Endothelial cell of umbilical vein (primary cell): Measurements from ENCODE around the gene KRTAP19-3. TPM values are rescaled to one million over a fixed set of nuclear protein-coding genes. Genes with fewer than 3 reads are reported as not detected.

Source experiments
- BruUV-seq: library from RNA; stranded (reverse); fragments of 400-500 nt; replicated peaks from 2 replicates; lab custom pipeline; 2021; lab: Mats Ljungman, UMichigan
- CTCF ChIA-PET: fragments of 300-600, 350-600 bp; sonication (Branson Sonifier 250); formaldehyde crosslinking; loops from one replicate; lab custom pipeline; 2021; ENCODE audit warnings: antibody characterized with exemption, inconsistent platforms; lab: Charles Lee
- POLR2A ChIA-PET: fragments of 300-600, 350-600 bp; sonication (Branson Sonifier 250); formaldehyde crosslinking; loops from one replicate; lab custom pipeline; 2021; ENCODE audit warnings: antibody characterized with exemption, inconsistent platforms; lab: Charles Lee
- DNase-seq: peaks from one replicate; pipeline ENCODE4 v3.0.0-alpha.2; 2011; ENCODE audit warnings: low read depth, low spot score
- FAIRE-seq: peaks from 2 replicates; lab custom pipeline; 2011; peaks lifted over from hg19 to GRCh38; lab: Jason Lieb, UNC
- H2AFZ ChIP-seq: 2 replicates; pipeline ENCODE4 v1.6.0; 2012; ENCODE audit warnings: low read depth, low read length, control low read depth, inconsistent platforms
- H3K27ac ChIP-seq: 2 replicates; pipeline ENCODE4 v1.5.1; 2011; ENCODE audit warnings: low read depth, mild to moderate bottlenecking, control low read depth, low read length, moderate library complexity; ENCODE audit not compliant: insufficient read depth
- H3K27me3 ChIP-seq, 2 experiments: 2 replicates each; pipeline versions ENCODE4 v1.6.0 to v1.6.1; 2011; ENCODE audit warnings: low read length in 2 of 2, mixed read lengths in 1 of 2; ENCODE audit not compliant: control insufficient read depth in 2 of 2, insufficient read depth in 2 of 2
- H3K36me3 ChIP-seq, 2 experiments: 2 replicates in 1 of 2; 3 replicates in 1 of 2; pipeline ENCODE4 v1.5.1; 2011; ENCODE audit warnings: low read length in 2 of 2, mild to moderate bottlenecking in 1 of 2, moderate library complexity in 1 of 2; ENCODE audit not compliant: control insufficient read depth in 2 of 2, insufficient read depth in 2 of 2; ENCODE audit errors: extremely low read depth in 1 of 2
- H3K4me1 ChIP-seq: 3 replicates; pipeline ENCODE4 v1.5.1; 2011; ENCODE audit warnings: mild to moderate bottlenecking, low read length; ENCODE audit not compliant: control insufficient read depth, insufficient read depth; ENCODE audit errors: extremely low read depth
- H3K4me2 ChIP-seq: 2 replicates; pipeline ENCODE4 v1.6.1; 2011; ENCODE audit warnings: low read length, control low read depth, mixed read lengths; ENCODE audit not compliant: insufficient read depth
- H3K4me3 ChIP-seq, 3 experiments: fragments of 200-600 bp in 1 of 3; sonication (generic), shearing (Covaris generic) in 1 of 3; replicated peaks in 1 of 3; 2 replicates each; pipeline ENCODE4 v1.5.1; 2011 to 2016; ENCODE audit warnings: control low read depth in 3 of 3, low read length in 3 of 3, mild to moderate bottlenecking in 2 of 3, inconsistent platforms in 1 of 3, low read depth in 1 of 3, moderate library complexity in 1 of 3; ENCODE audit not compliant: insufficient read depth in 1 of 3
- H3K79me2 ChIP-seq: 2 replicates; pipeline ENCODE4 v1.6.0; 2012; ENCODE audit warnings: low read length, inconsistent platforms; ENCODE audit not compliant: control insufficient read depth, insufficient read depth
- H3K9ac ChIP-seq: replicated peaks from 2 replicates; pipeline ENCODE3; 2011; ENCODE audit warnings: low read length, control low read depth; ENCODE audit not compliant: insufficient read depth; ENCODE audit errors: extremely low read depth
- H3K9me1 ChIP-seq: replicated peaks from 3 replicates; pipeline ENCODE4 v1.6.0; 2011; ENCODE audit warnings: mild to moderate bottlenecking, low read length; ENCODE audit not compliant: control insufficient read depth, insufficient read depth; ENCODE audit errors: extremely low read depth
- H3K9me3 ChIP-seq: replicated peaks from 2 replicates; pipeline ENCODE4 v1.5.1; 2012; ENCODE audit warnings: low read length, inconsistent platforms; ENCODE audit not compliant: control insufficient read depth, insufficient read depth
- H4K20me1 ChIP-seq: replicated peaks from 2 replicates; pipeline ENCODE3; 2011; ENCODE audit warnings: mild to moderate bottlenecking, low read length; ENCODE audit not compliant: control insufficient read depth, insufficient read depth; ENCODE audit errors: extremely low read depth
- EZH2 ChIP-seq: IDR thresholded peaks from 2 replicates; pipeline ENCODE4 v1.6.1; 2012; ENCODE audit warnings: borderline replicate concordance, low read depth, mild to moderate bottlenecking, moderate library complexity, low read length, inconsistent platforms; ENCODE audit not compliant: severe bottlenecking
- FOS ChIP-seq: IDR thresholded peaks from 2 replicates; pipeline ENCODE4 v1.6.1; 2011; ENCODE audit warnings: mild to moderate bottlenecking, low read length, moderate library complexity, borderline replicate concordance; ENCODE audit not compliant: insufficient read depth
- GATA2 ChIP-seq: IDR thresholded peaks from 2 replicates; pipeline ENCODE4 v1.7.0; 2011; ENCODE audit warnings: low read depth, mild to moderate bottlenecking, moderate library complexity, mixed read lengths, low read length; ENCODE audit not compliant: insufficient read length, insufficient read depth
- JUN ChIP-seq: IDR thresholded peaks from 2 replicates; pipeline ENCODE4 v1.6.1; 2011; ENCODE audit warnings: borderline replicate concordance, low read depth; ENCODE audit not compliant: insufficient read length, insufficient read depth
- MYC ChIP-seq: IDR thresholded peaks from one replicate; pipeline ENCODE4 v1.6.1; 2011; ENCODE audit warnings: mild to moderate bottlenecking, low read depth, low read length
- POLR2A ChIP-seq: IDR thresholded peaks from 2 replicates; pipeline ENCODE4 v1.6.1; 2012; ENCODE audit warnings: low read depth, mild to moderate bottlenecking, control low read depth, low read length
- POLR2AphosphoS5 ChIP-seq: IDR thresholded peaks from 2 replicates; pipeline ENCODE4 v1.6.1; 2012; ENCODE audit warnings: low read depth, mild to moderate bottlenecking, control low read depth, low read length, moderate library complexity; ENCODE audit not compliant: insufficient read depth
- dilution Hi-C: fragments of 300-500 bp; cut with MboI; formaldehyde crosslinking; loops from one replicate; pipeline ENCODE4 v1.15.0; 2019; ENCODE audit warnings: low sequenced_read_pairs; ENCODE audit not compliant: extremely low pct_ligation_motif_present
- intact Hi-C: fragments of 100-400 bp; cut with micrococcal nuclease; formaldehyde crosslinking; loops from one replicate; pipeline ENCODE4 v1.10.0; 2022
- polyA plus RNA-seq, 4 experiments: library from polyadenylated mRNA; depleted of rRNA in 3 of 4; stranded (reverse) in 3 of 4; unstranded in 1 of 4; fragments of >200 nt; gene quantifications; 2 replicates each; pipeline versions ENCODE4 v1.2.1 to v1.2.3, GENCODE V29; 2011 to 2012; ENCODE audit warnings: missing spikeins in 1 of 4
- total RNA-seq: library from RNA; stranded (reverse); gene quantifications from 2 replicates; pipeline ENCODE4 v1.2.3, GENCODE V29; 2021
- TF ChIP-seq, protein P1 (sequence below): IDR thresholded peaks from 2 replicates; pipeline ENCODE4 v1.6.1; 2011; ENCODE audit not compliant: insufficient read depth, insufficient read length
- TF ChIP-seq, protein P2 (sequence below), 2 donors: IDR thresholded peaks; 1 replicate in 1 of 2; 2 replicates in 1 of 2; pipeline ENCODE4 v1.5.1; 2011; ENCODE audit warnings: low read length in 2 of 2, mild to moderate bottlenecking in 2 of 2, moderate library complexity in 2 of 2, control low read depth in 1 of 2, inconsistent platforms in 1 of 2, low read depth in 1 of 2; ENCODE audit not compliant: insufficient read depth in 1 of 2; ENCODE audit errors: extremely low read depth in 1 of 2

The KRTAP19-3 gene
- total and polyA plus RNA-seq, 2 donors (not counting 3 experiments of a cell fraction or from before 2014, with no cell fraction given) = not detected

- H3K36me3 ChIP-seq = no peaks in the 10 kb centered on the region
- no peak overlapping the region for H3K27ac ChIP-seq
- H4K20me1 ChIP-seq = no peaks in the 10 kb centered on the region
- FAIRE-seq (no peak), DNase-seq (no peak)
- ChIA-PET CTCF (no interaction called here), POLR2A (no interaction called here)
- no peak overlapping the region for H3K4me3 ChIP-seq
- H3K27me3 ChIP-seq = no peaks in the 10 kb centered on the region
- H3K4me2 ChIP-seq = no peak overlapping the region
- no peaks in the 10 kb centered on the region for H3K4me1 ChIP-seq
- dilution Hi-C loops = no loop called here
- TF ChIP-seq, protein P1, sequence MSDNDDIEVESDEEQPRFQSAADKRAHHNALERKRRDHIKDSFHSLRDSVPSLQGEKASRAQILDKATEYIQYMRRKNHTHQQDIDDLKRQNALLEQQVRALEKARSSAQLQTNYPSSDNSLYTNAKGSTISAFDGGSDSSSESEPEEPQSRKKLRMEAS = no peak
- TF ChIP-seq JUN (no peak), EZH2 (no peak), MYC (no peak), POLR2A (no peak), POLR2AphosphoS5 (no peak), FOS (no peak), GATA2 (no peak)
- TF ChIP-seq, protein P2, sequence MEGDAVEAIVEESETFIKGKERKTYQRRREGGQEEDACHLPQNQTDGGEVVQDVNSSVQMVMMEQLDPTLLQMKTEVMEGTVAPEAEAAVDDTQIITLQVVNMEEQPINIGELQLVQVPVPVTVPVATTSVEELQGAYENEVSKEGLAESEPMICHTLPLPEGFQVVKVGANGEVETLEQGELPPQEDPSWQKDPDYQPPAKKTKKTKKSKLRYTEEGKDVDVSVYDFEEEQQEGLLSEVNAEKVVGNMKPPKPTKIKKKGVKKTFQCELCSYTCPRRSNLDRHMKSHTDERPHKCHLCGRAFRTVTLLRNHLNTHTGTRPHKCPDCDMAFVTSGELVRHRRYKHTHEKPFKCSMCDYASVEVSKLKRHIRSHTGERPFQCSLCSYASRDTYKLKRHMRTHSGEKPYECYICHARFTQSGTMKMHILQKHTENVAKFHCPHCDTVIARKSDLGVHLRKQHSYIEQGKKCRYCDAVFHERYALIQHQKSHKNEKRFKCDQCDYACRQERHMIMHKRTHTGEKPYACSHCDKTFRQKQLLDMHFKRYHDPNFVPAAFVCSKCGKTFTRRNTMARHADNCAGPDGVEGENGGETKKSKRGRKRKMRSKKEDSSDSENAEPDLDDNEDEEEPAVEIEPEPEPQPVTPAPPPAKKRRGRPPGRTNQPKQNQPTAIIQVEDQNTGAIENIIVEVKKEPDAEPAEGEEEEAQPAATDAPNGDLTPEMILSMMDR (IDR thresholded peaks at IDR 0.05; ENCODE audit: extremely low read depth in 1 of 2, insufficient read depth in 1 of 2, low read depth in 1 of 2, low read length in 2 of 2) = no peak
- H2AFZ ChIP-seq = no peak overlapping the region
- peaks cover 4% of the 10 kb centered on the region for H3K9me3 ChIP-seq
- H3K9me1 ChIP-seq = no peaks in the 10 kb centered on the region
- no peak overlapping the region for H3K9ac ChIP-seq
- no peaks in the 10 kb centered on the region for H3K79me2 ChIP-seq
- BruUV-seq = no TSS peak
- intact Hi-C loops = no loop called here
Measured at GRCh38 chr21:30486180-30486579, 5.6 kb downstream of the KRTAP19-3 start.
